ENCODE data around the gene MRPS22.
"Not testable (repeated sequence)": the region's sequence is repeated elsewhere in the genome, so short reads cannot be mapped to it uniquely, and the experiment has no call there.

MRPS22 gene

DNA sequence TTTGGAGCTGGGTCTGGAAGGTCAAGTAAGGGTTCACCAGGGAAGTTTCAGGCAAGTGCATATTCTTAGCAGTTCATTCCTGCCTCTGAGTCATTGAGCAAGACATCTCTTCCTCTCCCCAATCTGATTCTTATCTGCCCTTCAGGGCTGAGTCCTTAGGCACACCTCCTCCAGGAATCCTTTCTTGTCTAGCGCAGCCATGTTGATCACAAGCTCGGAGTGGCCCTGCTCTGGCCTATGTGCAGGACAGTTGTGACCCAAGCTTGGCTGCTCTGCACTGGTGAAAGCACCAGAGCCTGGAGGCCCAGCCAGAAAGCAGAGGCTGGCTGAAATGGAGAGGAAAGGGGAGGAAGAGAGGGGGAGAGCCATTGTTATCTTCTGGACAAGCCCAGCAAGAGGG is 30.9 kb upstream of the MRPS22 start:
- DNase-seq, result no peak

DNA sequence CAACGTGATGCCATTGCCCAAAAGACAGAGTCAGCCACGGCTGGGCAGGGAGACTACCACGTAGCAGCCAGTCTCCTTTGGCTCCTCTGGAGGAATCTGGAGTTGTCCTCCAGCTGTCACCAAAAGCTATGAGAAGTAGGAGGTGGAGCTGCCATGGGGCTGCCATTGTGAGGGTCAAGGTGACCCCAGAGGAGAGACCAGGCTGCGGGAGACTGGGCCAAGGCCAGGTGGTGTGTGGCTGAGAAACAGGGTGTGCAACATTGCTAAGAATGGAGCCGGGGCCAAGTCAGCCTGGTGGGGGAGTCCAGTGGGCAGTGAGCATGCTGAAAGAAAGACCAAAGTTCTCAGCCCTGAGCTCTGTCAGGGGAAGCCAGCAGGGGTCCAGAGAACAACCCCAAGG is 29.9 kb upstream of the MRPS22 start:
- DNase-seq, result no peak

DNA sequence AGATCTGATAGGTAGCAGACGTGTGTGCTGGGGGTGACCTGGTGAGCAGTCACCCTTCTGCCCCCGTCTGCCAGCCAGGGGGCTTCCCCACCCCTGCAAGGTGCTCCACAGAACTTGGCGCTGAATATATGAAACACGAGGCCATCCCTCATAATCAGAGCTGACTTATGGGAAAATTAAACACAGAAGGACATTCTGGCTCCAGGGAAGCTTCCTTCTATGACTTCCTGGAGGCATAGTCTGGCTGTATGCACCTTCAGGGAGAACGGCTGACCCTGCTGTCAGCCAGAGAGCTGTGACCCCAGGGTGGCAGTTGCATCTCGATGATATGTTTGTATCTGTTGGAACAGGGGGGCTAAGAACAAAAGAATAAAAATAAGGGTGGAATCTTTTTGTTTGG is 26.6 kb upstream of the MRPS22 start:
- DNase-seq, result no peak

GRCh38 chr3:139317660-139318430 is 26.0 kb upstream of the MRPS22 start:
- DNase-seq, result no peak

GRCh38 chr3:139318431-139318816 is 25.4 kb upstream of the MRPS22 start:
- peak; percentile 84 for DNase-seq

- no peak for DNase-seq
Observed at GRCh38 chr3:139318826-139319225, 25.0 kb upstream of the MRPS22 start.

DNA sequence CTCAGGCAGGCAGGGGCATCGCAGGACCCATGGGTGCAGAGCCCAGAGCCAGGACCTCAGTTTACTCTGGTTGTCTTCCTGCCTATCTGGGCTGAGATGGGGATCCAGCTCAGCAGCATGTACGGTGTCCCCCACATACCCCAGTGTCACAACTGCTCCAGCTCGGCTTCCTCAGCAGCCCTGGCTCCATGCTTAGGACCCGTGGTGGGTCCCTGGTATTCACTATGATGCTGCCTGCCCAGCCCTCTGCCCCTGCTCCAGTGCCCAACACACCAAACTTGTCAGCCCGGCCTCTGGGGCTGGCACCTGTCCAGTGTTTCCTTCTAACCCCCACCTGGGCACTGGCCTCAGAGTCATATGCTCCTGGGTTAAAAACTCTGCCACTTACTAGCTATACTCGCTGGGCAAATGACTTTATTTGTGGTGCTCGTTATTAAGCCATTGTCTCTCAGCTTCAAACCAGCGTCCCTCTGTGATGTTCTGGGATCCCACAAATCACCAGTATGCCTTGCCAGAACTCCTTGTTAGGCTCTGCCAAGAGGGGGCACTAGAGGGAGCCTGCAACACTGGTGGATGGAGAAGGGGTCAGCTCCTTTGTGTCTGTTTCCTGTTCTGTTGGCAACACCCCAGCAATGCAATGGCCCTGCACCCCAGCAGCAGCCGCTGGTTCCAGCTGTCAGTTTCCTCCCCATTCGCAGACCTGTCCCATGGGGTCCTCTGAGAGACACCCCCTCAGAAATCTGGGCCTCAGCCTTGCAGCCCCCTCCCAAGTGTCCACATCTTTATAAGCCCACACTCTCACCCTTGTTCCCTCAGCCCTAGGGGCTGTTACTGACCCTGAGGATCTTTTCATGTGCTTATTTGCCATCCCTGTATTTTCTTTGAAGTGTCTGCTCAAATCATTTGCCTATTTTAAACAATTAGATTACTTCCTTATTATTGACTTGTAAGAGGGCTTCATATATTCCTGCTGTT is 24.1 kb upstream of the MRPS22 start:
- peak; percentile 18 for DNase-seq

GRCh38 chr3:139320551-139321309 is 23.1 kb upstream of the MRPS22 start:
- DNase-seq, result no peak

DNA sequence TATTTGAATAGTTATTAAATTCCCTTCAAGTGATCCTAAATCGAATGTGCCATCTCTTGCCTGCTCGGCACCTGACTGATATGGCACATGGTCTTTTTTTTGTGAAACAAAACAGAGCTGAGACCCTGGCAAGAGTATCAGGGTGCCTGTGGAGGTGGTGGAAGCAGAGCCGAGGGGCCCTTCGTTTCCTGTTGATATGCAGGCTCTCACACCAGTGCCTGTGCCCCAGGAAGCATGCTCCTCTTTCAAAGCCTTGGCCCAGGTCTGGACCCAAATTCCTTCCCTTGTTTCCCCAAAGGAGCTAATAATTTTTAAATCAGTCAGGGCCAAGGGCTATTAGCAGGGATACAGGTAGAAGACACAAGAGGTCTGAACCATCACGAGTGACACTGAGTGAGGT is 21.5 kb upstream of the MRPS22 start:
- DNase-seq, result no peak

- DNase-seq, result no peak
Observed at GRCh38 chr3:139323146-139323545, 20.7 kb upstream of the MRPS22 start.

- DNase-seq, result no peak
Observed at GRCh38 chr3:139324456-139324855, 19.4 kb upstream of the MRPS22 start.

DNA sequence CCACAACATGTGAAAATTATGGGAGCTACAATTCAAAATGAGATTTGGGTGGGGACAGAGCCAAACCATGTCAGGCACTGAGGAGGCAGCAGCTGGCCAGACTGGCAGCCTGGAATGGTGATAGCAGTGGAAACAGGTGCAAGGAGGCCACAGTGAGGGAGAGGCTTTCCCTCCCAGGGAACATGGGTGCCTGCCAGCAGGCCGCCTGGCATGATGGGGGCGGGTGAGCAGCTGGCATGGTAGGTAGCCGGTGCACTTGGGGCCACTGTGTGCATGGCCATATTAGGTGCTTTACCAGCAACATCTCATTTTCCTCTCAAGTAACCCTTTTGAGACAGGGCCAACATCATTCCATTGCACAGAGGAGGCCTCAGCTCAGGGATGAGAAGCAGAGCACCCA is 18.3 kb upstream of the MRPS22 start:
- DNase-seq, result no peak

- DNase-seq, result no peak
Observed at GRCh38 chr3:139326131-139326530, 17.7 kb upstream of the MRPS22 start.

DNA sequence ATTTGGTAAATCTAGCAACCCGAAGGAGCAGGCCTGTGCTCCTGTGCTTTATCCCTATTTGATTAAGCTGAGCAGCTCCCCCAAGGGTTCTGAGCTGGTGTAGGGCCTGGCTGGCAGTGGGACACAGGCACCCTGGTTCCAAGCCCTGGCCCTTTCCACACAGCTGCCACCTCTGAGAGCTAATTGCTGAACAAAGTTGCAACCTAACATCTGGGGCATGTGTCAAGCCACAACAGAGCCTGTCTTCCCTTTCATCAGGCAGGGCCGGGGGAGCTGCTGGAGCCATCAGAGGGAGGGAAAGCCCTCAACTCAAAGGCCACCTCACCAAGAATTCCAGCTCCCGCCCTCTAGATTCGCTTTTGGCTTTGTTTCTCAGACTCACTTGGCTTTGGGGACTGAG is 17.1 kb upstream of the MRPS22 start:
- DNase-seq, result no peak

DNA sequence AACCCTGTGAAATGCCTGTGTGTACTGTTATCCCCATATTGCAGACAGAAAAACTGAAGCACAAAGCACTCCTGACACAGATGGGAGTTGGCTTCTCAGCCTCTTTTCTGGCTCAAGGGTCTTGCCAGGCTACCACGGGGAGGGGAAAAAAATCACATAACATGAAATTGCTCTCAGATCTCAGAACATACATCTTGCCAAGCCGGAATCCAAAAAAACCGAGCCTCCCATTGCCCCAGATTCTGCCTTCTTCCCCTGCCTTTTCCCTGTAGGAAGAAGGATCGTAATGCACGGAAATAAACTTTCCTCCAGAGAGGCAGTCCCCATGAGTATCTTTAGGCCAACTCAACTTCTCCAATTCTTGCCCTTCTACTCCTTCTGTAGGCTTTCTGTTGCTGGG is 16.6 kb upstream of the MRPS22 start:
- DNase-seq, result no peak

DNA sequence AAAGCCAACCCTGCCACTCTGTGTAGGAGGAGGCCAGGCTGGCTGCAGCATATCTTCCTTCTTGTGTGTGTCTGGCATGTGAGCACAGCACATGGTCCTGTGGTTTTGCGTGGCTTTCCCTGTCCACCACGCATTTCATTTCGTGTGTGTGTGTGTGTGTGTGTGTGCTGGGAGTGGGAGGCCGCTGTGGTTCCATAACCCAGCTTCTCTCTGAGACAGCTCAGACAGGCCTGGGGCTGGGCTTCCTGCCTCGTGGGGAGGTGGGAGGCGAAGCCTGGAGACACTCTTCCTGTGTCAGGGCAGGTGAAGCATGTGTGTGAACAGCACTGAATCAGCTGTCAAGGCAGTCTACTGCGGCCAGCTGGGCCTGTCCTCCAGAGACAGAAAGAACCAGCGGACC is 16.0 kb upstream of the MRPS22 start:
- no peak for DNase-seq

DNA sequence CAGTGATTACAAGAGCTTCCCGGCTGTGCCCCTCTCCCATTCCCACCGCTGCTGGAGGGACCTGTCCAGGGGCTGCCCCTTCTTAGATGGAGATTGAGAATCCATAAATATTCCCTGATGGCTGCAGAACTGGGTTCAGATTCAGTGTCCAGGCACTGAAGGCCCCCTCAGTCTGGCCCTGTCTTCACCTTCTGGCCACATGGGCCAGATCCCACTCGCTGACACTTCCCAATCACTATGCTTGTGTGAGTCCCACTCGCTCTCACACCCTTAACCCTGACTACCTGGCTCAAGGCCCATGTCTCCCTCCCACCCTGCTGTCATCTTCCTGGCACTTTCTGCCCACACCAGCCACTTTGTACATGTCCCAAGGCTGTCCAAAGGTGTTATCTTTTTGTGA is 15.5 kb upstream of the MRPS22 start:
- DNase-seq, result no peak

- DNase-seq, result peak; percentile 87
Observed at GRCh38 chr3:139329364-139329850, 14.4 kb upstream of the MRPS22 start.

DNA sequence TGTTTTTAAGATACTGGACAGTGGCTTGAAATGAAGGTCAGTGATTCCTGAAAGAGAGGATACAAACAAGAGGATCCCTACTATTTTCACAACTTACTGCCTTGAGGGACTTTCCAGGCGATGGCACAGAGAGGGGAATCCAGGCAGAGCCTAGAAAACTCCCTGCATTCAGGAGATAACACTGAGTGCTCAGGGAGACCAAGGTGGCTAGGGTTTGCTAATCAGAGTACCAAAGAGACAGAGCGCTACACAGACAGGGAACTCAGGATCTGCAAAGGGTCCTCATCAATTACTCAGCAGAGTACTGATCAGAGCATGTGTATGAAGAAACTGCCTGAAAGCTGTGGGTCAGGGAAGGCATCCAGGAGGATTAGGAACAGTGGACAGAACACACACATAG is 11.7 kb upstream of the MRPS22 start:
- no peak for DNase-seq

GRCh38 chr3:139334675-139335074 is 9.1 kb upstream of the MRPS22 start:
- DNase-seq, result not testable (repeated sequence)

DNA sequence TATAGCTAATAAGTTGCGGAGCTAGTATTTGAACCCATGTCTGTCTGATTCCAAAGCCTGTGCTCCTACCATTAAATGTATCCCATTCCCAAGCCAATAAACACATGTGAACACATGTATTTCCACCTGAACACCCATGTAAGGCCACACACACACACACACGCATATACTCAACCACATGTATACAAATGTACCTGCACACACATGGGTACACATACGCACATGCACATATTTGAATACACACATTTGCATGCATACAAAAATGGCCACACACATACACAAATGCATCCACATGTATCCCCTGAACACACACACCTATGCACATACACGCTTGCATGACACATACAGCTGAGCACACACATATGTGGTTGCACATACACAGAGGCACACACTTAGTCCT is 5.4 kb upstream of the MRPS22 start:
- no peak for DNase-seq

DNA sequence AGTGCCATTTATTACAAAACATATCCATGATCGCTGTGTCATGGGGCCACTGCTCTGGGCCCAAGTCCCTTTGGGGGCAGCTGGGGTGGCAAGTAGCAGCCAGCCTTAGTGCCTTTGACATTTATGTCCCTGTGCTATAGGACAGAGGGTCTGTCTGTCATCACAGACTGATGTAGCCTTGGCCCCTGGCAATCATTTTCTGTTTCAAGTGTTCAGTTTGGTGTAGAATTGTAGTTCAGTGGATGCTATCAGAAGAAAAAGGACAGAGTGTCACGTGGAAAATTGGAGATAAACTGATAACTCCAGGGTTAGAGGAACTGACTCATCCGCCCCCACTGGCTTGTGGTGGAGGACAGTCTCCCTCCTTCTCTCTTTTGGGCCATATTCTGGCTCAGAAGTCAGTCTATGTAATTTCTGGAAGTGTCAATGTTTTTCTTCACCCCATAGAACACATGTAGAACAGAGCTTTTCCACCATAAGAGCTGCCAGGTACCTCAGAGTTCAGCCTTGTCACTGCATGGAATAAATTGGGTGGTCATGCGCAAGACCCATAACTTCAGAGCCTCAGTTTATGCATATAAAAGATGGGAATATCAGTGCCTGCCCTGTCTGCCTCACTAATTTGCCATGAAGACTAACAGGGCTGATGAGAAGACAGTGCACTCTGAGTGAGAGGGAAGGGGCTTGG is 4.5 kb upstream of the MRPS22 start:
- no peak for DNase-seq

DNA sequence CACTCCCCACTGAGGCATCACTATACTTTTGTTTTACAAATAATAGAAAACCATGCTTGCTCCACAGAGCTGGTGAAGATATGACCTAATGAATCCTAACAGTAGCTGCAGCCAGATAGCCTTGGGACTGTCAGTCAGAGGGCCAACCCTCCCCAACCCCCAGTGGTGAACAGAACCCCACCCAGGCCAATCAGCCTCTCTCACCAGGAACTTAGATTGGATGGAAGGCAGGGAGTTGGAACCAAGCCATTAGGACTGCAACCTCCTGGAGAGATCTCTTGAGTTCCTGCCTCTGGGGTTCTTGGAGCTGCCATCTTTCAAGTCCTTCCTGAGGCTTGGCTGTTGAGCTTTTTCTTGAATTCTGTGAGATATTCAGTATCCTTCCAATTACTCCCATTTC is 3.0 kb upstream of the MRPS22 start:
- DNase-seq, result no peak
